HG02938 (cell line): ENCODE results near the gene ELMO1.
A peak's percentile ranks its signal among the peaks of the same experiment; 100 is the strongest.

Experiments
- ATAC-seq: cut with Tn5 transposase; IDR thresholded peaks from one replicate; pipeline ENCODE4 v1.9.1; 2021; ENCODE audit warnings: mild to moderate bottlenecking, moderate library complexity; ENCODE audit not compliant: unreplicated experiment

Gene ELMO1

DNA sequence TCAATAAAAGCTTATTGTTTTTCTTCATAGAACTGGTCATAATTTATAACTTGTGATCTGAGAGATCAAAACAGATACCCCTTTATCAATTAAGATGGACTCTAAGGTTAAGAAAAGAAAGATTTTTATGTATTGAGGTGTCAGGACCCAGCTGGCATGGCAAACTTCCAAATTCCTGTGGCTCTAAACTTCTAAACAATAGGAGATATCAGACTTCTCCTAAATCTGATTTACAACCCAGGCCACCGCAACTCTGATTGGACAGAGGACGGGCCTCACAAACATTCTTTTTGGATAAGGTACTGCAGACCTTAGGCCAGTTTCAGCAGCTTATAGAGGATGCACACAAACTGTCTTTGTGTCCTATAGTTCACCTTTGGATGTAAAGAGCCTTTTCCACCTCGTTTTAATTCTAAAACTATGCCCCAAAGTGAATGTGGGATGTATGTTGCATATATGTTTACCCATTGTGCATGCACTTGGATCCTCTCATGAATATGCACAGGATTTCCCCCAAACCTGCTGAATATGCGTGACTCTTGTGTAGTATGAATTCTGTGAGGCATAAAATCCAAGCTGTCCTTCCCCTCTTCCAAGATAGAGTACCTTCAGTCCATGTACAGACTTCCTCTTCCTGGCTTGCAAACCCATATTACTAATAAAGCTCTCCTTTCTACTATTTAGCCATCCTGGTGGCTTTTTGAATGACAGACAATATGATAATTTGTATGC is 69.0 kb downstream of the ELMO1 start:
- ATAC-seq, result no peak

DNA sequence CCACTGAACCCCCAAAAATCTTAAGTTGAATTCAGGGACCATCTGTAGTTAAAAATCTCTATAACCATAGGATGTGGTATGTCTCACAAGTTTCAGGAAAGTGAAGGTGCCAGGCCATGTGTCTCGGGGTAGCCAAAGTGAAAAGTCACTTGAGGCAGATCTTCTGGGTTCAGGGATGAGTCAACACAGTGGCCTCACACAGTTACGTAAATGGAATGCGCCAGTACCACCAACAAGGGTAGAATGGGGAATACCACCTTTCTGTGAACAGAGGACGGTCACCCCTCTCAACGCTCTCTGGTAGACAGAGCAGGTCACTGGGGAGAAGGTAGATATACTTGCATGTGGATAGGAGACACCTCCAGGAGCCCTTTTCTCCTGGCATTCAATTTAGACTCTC is 71.4 kb downstream of the ELMO1 start:
- ATAC-seq, result no peak

DNA sequence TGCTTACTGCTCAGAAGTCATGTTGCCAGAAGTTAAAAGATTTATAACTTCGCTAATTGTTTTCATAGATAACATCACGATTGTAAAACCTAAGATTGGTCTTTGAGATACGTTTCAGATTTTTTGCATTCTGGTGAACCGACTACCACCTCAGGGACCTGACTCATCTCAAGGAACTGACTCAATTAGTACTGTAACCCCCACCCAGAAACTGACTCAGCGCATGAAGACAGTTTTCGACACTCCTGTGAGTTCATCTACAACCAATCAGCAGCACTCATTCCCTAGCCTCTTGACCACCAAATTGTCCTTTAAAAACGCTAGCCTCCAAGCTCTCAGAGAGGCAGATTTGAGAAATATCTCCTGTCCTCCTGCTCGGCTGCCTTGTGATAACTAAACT is 72.3 kb downstream of the ELMO1 start:
- ATAC-seq, result no peak

- no peak for ATAC-seq
Measured at GRCh38 chr7:37372750-37373149, 75.9 kb downstream of the ELMO1 start.

DNA sequence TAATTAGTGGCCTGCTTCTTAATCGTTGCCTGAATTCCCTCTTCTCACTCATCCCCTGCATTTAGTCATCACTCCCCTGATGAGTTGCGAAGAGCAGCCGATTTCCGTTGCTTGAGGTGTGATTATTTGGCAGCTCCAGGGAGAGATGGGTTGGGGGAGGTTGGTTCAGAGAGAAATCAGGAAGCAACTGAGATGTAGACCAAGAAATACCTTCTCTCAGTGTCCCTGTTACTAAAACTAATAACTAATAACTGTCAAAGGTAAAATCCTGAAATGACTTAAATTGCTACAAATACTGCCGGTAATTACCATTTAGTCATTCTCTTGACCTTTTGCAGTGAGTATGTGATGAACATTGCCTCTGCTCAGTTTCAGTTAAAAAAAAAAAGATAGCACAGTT is 76.9 kb downstream of the ELMO1 start:
- no peak for ATAC-seq

GRCh38 chr7:37369906-37370305 is 78.8 kb downstream of the ELMO1 start:
- ATAC-seq, result no peak

GRCh38 chr7:37368540-37368939 is 80.1 kb downstream of the ELMO1 start:
- ATAC-seq, result no peak

GRCh38 chr7:37367010-37367409 is 81.7 kb downstream of the ELMO1 start:
- no peak for ATAC-seq

- ATAC-seq, result no peak
Measured at GRCh38 chr7:37366445-37366844, 82.2 kb downstream of the ELMO1 start.

GRCh38 chr7:37365405-37365804 is 83.3 kb downstream of the ELMO1 start:
- no peak for ATAC-seq

GRCh38 chr7:37364856-37365255 is 83.8 kb downstream of the ELMO1 start:
- ATAC-seq, result no peak

- ATAC-seq, result no peak
Measured at GRCh38 chr7:37363536-37364491, 84.8 kb downstream of the ELMO1 start.

- no peak for ATAC-seq
Measured at GRCh38 chr7:37362802-37363201, 85.9 kb downstream of the ELMO1 start.

- ATAC-seq, result no peak
Measured at GRCh38 chr7:37360484-37360883, 88.2 kb downstream of the ELMO1 start.

GRCh38 chr7:37359662-37360444 is 88.8 kb downstream of the ELMO1 start:
- no peak for ATAC-seq

GRCh38 chr7:37359180-37359579 is 89.5 kb downstream of the ELMO1 start:
- no peak for ATAC-seq

DNA sequence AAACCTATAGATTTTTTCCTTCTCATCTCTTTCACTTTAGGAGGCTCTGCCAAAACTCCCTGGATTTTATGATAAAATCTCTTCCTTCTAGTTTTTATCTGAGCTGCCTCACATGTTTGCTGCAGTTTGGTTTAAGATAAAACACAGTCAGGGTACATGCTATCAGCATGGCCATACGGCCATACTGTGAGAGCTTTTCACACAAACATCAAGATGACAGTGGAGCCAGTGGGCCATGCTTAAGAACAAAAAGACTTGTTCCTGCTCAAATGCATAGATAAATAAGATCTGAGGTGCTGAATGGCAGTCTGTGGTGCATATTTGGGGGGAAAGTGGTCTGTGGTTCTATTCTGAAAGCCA is 91.0 kb downstream of the ELMO1 start:
- ATAC-seq, result no peak

DNA sequence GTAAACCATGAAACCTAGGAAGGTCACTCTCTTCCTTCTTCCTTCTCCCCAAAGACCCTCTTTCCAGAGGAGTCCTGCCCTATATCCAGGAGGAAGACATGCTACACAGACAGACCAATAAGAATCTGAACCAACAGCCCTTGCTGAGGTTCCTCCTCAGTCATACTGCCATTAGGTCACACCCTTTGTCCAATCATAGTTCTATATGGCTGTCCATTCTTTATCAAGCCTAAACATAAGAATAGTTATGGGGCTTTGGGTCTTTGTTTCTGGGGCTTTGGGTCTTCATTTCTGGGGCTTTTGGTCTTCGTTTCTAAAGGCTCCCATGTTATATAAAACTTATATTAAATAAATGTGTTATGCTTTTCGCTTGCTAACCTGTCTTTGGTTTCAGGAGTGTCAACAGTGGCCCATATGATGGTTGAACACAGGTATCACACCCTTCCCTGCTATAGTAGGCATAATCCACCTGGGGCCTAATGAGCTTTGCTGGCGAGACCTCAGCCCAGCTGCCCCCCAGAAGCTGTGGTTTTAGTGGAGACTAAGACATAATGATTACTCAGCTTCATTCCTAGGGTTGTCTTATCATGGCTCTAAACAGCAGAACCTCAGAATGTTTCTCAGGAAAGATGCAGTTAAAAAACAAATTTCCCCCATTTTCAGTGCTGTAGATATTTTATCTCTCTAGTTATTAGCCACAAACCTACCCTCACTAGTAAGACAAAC is 91.6 kb downstream of the ELMO1 start:
- ATAC-seq, result no peak

DNA sequence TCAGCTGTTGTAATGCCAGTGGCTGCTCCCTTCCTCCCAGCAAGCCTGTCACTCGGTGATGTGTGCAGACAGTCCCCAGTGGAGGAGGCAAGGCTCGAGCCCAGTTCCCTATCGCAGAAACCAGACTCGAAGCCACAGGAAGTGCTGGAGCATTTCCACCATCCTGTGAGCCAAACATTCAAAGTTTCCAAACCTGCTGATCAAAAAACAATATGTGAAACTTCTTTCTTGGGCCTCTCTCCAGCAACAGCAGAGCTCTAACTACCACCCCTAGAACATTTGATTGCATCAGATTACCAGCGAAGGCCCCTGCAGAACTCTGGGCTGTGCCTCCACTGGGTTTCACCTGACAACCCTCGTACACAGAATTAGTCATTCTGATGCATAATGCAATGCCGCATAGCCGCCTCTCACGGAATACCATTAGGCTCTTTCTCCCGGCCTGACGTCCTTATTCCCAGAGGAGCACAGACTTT is 94.0 kb downstream of the ELMO1 start:
- ATAC-seq, result peak; percentile 67

DNA sequence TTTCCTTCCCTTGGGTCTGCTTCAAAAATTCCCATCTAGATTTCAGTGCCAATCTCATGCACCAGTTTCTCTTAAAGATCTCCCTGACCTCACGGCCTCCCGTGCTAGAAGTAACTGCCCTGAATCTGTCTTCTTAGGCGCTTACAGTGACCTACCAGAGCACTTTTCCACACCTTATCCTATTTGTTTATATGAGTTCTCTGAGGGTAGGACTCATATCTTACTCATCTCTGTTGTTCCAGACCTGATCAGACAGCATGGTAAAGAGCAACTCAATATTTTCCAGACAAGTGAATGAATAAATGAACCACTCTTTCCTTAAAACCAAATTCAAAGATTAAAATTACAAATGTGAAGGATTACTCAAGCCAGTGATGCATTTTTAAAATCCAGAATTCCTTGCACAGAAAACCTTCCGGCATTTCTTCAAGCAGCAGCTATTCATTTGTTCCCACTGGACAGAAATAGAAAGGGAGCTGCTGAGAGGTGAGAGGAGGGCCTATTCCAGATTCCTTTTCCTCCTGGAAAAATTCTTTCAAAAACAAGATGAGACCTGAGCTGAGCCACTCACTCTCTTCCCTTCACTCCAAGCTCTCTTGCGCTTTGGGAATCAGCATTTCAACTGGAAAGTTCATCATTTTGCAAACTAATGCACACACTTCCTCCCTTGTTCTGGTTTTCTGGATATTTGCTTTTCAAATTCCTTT is 94.6 kb downstream of the ELMO1 start:
- ATAC-seq, result no peak
